SH-SY5Y (cell line): Measurements from ENCODE around the gene ZDHHC11B.

ENCODE experiments used
- GATA2 ChIP-seq: IDR thresholded peaks from 2 replicates; pipeline ENCODE4 v1.6.1; 2011; ENCODE audit warnings: mild to moderate bottlenecking, low read depth, low read length
- GATA3 ChIP-seq: IDR thresholded peaks from 2 replicates; pipeline ENCODE4 v1.6.1; 2011; ENCODE audit warnings: low read depth, mild to moderate bottlenecking, low read length, moderate library complexity

The ZDHHC11B gene

DNA sequence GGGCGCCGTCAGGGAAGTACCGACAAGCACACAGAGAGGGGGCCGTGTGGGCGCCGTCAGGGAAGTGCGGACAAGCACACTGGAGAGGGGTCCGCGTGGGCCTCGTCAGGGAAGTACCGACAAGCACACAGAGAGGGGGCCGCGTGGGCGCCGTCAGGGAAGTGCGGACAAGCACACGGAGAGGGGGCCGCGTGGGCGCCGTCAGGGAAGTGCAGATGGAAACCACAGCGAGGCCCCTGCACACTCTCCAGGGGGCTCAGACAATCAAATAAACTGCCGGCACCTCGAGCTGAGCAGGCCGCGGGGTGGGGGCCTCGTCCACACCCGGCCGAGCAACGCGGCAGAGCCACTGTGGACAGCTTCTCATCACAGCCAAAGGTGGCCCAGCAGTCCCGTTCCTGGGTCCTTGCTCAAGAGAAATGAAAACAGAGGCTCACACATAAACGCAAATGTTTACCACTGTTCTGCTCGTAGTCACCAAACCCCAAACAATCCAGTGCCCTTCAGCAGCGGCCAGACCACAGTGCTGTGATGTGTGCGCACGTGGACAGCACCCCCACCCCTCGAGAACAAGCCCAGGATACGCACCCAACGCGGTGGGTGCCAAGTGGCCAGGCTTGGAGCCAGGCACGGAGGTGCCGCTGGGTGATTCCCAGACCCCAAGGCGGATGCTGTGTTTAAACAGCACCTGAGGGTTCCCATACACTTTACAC is 116.1 kb downstream of the ZDHHC11B start:
- no peak for TF ChIP-seq GATA3
- no peak for TF ChIP-seq GATA2

GRCh38 chr5:666816-667498 is 117.6 kb downstream of the ZDHHC11B start:
- no peak for TF ChIP-seq GATA3

GRCh38 chr5:665956-666711 is 118.4 kb downstream of the ZDHHC11B start:
- TF ChIP-seq GATA2, result no peak
- no peak for TF ChIP-seq GATA3

GRCh38 chr5:665541-665955 is 119.0 kb downstream of the ZDHHC11B start:
- no peak for TF ChIP-seq GATA2

- TF ChIP-seq GATA2, result no peak
- TF ChIP-seq GATA3, result no peak
Observed at GRCh38 chr5:664994-665360, 119.6 kb downstream of the ZDHHC11B start.

GRCh38 chr5:664343-664993 is 120.1 kb downstream of the ZDHHC11B start:
- TF ChIP-seq GATA3 (no peak), GATA2 (no peak)

- TF ChIP-seq GATA3 (no peak), GATA2 (no peak)
Observed at GRCh38 chr5:663436-664342, 120.8 kb downstream of the ZDHHC11B start.

DNA sequence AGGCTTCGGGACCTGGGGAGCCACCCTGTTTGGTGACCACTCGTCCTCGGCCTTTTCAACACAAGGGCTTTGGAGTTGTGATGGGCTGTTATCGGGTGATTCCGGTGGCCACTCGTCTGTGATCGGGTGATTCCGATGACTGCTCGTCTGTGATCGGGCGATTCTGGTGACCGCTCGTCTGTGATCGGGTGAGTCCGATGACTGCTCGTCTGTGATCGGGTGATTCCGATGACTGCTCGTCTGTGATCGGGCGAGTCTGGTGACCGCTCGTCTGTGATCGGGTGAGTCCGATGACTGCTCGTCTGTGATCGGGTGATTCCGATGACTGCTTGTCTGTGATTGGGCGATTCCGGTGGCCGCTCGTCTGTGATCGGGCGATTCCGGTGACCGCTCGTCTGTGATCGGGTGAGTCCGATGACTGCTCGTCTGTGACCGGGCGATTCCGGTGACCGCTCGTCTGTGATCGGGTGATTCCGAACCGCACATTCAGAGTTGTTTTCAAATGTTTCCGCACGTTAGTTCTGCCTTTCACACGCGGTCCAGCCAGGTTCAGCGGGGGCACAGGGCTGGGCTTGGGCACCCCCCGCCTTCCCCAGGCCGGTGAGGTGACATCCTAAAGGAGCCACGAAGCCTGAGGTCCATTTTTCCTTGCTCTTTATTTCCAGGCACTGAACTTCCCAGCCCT is 121.6 kb downstream of the ZDHHC11B start:
- TF ChIP-seq GATA2 (no peak), GATA3 (no peak)

GRCh38 chr5:661891-662750 is 122.4 kb downstream of the ZDHHC11B start:
- TF ChIP-seq GATA2 (no peak), GATA3 (no peak)

DNA sequence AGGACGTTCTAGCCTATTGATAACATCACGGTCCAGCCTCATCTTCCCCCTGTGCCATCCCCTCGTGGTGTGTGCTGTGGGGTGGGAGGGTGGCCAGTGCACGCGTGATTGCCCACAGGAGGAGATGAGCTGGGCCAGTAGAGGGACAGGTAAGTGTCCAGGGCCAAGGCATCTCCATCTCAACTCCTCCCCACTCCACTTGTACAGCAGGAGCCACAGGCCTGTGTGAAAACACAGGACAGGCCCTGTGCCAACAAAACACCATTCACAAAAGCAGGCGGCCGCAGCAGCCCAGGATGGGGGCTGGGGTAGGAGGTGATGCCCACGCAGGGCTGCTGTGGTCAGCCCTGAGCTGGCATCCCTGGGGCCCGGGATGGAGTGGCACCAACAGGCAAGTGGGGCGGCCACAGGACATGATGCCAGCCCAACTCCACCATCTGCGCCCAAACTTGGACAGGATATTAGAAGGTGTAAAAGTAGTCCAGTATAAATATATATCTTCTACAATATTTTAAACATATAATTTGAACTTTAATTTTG is 124.0 kb downstream of the ZDHHC11B start:
- TF ChIP-seq GATA3 (no peak), GATA2 (no peak)
